Measurements from ENCODE around the gene OBP2A.
"Not testable (repeated sequence)": the region's sequence is repeated elsewhere in the genome, so short reads cannot be mapped to it uniquely, and the experiment has no call there.

Gene OBP2A

GRCh38 chr9:135526730-135527571 lies 19.0 kb upstream of the OBP2A start:
- DNase-seq = peak in 1 of 2 experiments; percentile 16

DNA sequence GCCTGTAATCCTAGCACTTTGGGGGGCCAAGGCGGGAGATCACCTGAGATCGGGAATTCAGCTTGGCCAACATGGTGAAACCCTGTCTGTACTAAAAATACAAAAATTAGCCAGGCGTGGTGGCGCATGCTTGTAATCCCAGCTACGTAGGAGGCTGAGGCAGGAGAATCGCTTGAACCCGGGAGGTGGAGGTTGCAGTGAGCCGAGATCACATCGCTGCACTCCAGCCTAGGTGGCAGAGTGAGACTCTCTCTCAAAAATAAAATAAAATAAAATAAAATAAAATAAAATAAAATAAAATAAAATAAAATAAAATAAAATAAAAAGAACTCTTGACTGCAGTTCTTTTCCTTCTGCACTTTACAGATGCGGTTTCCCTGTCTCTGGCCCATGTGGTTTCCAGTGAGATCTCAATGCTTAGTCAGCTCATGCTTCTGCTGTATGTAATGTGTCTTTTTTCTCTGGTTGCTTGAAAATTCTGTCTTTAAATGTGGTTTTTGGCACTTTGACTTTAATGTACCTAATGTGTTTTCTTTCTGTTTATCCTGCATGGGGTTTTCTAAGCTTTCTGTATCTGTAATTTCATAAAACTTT lies 17.0 kb upstream of the OBP2A start:
- not testable (repeated sequence) for DNase-seq

DNA sequence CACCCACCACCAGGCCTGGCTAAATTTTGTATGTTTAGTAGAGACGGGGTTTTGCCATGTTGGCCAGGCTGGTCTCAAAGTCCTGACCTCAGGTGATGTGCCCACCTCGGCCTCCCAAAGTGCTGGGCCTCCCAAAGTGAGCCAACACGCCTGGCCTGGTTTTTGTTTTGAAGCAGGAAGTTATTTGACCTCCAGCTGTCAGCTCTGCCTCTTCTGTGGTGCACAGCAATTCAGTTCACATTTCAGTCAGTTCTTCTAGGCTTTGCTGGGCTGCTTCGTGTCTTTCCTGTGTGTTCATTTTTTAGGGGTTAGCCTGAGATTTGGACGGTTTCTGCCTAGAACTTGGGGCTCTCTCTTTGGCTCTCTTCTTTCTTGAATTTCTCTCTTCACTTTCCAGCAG lies 15.8 kb upstream of the OBP2A start:
- DNase-seq = no peak

DNA sequence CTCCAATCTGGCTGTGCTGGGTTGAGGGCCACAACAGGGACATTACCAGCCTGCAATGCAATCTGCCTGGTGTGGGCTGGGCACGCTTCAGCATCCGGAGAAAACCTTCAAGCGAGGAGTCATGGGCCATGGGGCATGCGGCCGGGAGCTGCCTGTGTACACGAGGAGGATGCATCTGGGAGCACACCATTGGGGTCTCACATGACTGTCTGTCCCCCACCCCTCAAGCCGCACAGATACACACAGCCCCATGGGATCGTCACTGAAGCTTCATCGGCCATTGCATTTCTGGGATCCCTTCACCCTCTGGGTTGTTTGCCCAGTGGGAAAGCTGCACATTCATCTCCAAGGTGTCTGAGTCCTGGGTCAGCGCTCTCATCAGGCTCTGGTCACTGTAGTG lies 14.8 kb upstream of the OBP2A start:
- no peak for DNase-seq

- DNase-seq = no peak
These were observed 12.8 kb upstream of the OBP2A start for GRCh38 chr9:135533113-135533512.

DNA sequence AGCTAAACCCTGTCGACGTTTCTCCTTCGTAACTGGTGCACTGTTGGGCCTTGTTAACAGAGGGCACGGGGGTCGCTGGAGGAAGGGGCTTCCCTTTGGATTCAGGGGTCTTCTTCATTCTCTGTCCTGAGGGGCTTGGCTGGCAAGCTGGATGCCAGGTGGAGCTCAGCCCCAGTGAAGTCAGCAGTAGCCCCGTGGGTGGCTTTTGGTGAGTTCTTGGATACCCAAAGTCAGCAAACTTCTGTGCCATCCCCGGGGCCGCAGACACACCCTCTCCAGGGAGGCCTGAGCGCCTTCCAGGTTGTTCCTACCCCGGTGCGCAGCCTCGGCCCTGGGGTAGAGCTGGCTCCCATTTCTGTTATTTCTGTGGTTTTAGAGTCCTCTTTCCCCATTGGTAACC lies 12.3 kb upstream of the OBP2A start:
- DNase-seq = no peak

DNA sequence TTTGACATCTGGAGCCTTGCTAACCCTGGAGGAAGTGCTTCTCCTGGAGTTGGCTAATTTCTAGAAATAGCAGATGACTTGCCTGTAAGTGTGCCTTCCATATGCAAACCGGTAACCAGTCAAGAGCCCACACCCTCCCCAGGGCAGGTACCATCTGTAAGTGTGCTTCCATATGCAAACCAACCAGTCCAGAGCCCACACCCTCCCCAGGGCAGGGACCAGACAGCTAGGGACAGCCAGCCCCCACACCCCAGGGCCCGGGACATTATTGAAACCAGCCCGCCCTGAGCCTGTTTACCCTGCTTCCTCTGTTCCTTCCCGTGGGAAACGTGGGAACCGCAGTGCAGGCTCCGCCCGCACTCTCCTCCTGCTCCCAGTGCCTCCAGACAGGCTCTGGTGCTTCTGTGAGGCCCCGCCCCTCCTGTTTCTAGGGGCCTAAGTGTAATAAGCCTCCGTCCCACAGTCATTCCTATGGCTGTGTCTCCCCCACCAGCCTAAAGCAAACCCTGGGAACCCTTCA lies 11.7 kb upstream of the OBP2A start:
- not testable (repeated sequence) for DNase-seq

- DNase-seq = not testable (repeated sequence)
These were observed 11.1 kb upstream of the OBP2A start for GRCh38 chr9:135534826-135535225.

DNA sequence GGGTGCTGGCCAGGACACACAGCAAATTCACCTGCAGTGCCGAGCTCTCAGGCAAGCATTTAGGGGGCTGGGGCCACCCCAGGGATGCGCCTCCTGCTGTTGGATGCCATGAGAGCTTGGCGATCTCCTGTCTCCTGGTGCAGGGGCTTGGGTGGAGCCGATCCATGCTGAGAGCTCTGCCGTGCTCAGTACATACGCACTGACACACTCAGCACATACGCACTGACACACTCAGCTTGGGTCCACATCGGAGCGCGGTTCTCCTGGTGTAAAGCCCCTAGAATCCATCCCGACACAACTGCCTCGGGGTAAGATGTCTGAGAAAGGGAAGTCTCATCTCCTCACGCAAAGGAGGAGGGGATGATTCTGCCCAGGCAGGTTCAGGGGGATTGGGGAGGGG lies 10.3 kb upstream of the OBP2A start:
- not testable (repeated sequence) for DNase-seq

- no peak for DNase-seq
These were observed 9.7 kb upstream of the OBP2A start for GRCh38 chr9:135536216-135536615.

GRCh38 chr9:135543262-135543894 lies 2.5 kb upstream of the OBP2A start:
- peak in 1 of 2 experiments; percentile 21 for DNase-seq

DNA sequence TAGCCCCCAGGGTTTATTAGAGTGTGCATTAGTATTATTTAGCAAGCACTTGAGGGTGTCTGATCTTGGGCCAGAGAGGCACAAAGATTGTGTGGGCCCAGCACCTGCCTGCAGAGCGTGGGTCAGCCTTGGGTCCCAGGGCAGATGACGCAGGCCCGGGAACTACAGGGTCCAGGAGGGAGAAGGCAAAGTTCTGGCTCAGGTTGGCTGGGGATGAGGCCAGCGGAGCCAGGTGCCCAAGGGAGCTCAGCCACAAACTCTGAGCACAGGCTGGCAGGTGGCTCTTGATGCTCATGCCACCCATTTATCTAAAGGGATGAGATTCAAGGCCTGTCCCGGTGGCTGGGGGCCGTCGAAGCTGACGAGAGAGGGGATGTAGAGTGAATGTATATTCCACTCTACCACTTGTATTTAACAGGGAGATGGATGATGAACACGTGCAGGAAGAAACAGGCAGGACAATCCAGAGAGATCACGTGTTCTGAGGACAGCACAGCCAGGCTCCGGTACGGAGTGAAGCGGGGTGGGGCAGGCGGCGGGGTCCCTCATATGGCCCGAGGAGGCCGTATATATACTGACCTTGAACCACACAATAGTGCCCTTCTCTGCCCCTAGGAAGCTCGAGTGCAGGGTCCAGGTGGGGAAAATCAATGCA lies 818 bp upstream of the OBP2A start:
- no peak for DNase-seq

GRCh38 chr9:135546792-135547617 lies 1.1 kb downstream of the OBP2A start:
- not testable (repeated sequence) for DNase-seq

DNA sequence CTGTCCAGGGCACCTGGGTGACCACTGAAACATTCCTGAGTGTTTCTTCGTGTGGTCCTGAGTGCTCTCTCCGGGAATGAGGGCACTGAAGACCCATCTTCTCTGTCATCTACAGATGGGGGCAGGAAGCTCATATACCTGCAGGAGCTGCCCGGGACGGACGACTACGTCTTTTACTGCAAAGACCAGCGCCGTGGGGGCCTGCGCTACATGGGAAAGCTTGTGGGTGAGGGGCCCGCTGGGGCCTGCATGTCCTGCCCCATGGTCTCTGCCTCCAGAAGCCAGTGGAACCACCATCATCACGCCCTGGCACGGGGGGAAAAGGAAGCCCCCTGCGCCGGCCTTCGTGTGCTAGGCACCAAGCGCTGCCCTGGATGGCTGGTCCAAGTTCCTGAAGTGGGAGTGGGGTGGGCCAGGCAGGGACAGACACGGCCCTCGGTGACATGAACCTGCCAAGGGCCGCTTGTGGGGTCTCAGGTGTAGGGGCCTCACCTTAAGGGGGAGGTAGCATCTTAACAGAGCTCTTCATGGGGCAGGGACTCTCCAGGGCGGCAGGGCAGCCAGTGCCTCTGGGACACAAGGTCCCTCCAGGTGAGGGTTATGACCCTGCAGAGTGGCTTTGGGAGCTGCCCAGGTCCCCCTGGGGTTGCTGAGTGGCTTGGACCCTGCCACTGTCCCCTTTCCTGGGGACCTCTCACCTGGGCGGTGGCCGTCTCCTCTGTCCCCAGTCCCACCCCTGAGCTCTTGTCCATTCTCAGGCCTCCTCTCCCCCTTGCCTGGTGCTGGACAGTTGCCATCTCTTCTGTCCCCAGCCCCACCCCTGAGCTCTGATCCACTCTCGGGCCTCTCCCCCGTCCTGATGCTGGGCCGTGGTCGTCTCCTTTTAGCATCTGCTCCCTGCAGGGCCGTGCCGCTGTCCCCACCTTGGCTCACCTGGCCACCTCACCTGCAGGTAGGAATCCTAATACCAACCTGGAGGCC lies 2.1 kb downstream of the OBP2A start:
- DNase-seq = no peak

- not testable (repeated sequence) for DNase-seq
These were observed 3.8 kb downstream of the OBP2A start for GRCh38 chr9:135549478-135550343.

DNA sequence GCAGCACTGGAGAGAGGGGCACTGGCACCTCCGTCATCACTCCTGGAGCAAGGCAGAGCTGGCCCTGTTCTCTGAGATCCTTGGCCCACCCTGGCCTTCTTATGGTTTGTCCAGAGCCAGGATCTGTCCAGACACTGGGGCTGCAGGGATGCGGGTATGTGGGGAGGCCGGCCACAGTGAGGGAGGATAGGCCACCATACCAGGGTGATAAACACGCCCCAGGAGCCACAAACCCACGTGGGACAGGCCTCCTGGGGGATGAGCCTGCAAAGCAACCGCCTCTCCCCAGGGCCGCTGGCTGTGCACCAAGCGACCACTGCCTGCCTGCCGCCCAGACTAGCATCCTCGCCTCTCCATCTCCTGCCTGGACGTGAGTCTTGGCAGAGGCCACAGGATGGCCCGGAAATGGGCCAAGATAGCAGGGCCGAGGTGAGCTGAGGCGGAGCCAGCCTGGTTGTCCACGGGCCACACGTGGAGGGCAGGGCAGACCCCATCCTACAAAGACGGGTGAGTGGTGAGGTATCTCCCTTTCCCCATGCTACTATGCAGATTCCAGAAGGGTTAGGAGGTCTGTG lies 4.5 kb downstream of the OBP2A start:
- no peak for DNase-seq

GRCh38 chr9:135551031-135551430 lies 5.1 kb downstream of the OBP2A start:
- no peak for DNase-seq

- no peak for DNase-seq
These were observed 5.5 kb downstream of the OBP2A start for GRCh38 chr9:135551456-135551855.

DNA sequence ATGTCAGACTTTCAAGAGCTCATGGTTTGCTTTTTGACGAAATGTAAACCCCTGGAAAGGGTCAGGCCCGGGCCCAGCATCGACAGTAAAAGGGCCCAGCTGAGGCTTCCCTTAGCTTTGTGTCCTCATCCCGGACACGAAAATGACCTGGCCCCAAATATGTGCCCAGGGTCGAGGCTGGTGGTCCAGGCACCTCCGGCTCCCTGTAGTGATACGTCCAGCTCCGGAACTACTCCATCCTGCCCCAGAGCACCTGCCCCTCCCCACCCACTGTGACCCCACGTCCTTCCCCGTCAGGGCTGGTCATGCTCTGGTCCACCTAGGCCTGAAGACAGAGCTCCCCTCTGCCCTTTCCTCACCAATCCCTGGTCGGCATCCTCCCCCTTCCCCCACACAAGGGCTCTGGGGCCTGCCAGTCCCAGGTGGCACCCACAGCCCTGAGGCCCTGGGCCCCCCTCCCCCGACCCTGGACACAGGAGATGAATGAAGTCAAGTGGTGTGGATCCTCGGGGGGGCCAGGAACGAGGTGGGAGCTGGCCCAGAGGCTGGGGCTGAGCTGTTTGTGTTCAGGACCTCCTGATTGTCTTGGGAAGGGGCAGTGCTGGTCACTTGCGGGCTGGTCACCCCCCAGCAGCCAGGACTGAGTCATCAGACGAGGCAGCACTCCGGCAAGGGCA lies 6.2 kb downstream of the OBP2A start:
- no peak for DNase-seq
